Upper lobe of left lung (tissue), 4 donors: Measurements from ENCODE around the gene TMEM183A.

Experiments
- CTCF ChIP-seq, 6 experiments: fragments of 450-650 bp in 4 of 6; fragments of 200-600 bp in 2 of 6; sonication (generic) in 2 of 6; IDR thresholded peaks; one replicate each; pipeline ENCODE4 v1.5.1; 2016 to 2019; ENCODE audit warnings: antibody characterized with exemption in 6 of 6
- POLR2AphosphoS5 ChIP-seq, 2 donors: sonication (generic); formaldehyde crosslinking; IDR thresholded peaks; one replicate each; pipeline ENCODE4 v1.5.1; 2017; ENCODE audit warnings: antibody characterized with exemption in 2 of 2

- no peak for TF ChIP-seq CTCF (IDR thresholded peaks at IDR 0.05)
- TF ChIP-seq POLR2AphosphoS5 (IDR thresholded peaks at IDR 0.05), result no peak
Observed at GRCh38 chr1:202982715-202983430, 24.3 kb upstream of the TMEM183A start.
